HepG2 (cell line): ENCODE data around the gene ZC3H13. TPM values are rescaled to one million over a fixed set of nuclear protein-coding genes. Genes with fewer than 3 reads are reported as not detected.

ENCODE experiments used
- ARID3A ChIP-seq: IDR thresholded peaks from 2 replicates; pipeline ENCODE4 v1.6.1; 2012; ENCODE audit warnings: low read depth, low read length, improper control_type of control experiment
- ATF1 ChIP-seq: IDR thresholded peaks from 2 replicates; pipeline ENCODE4 v1.6.1; 2016; ENCODE audit warnings: mild to moderate bottlenecking, control low read depth
- BRD4 ChIP-seq: sonication (generic); formaldehyde crosslinking; IDR thresholded peaks from 2 replicates; pipeline ENCODE4 v1.4.0; 2020; ENCODE audit warnings: missing genetic modification reagents
- FOXA3 ChIP-seq: IDR thresholded peaks from 2 replicates; pipeline ENCODE4 v1.6.1; 2016; ENCODE audit warnings: missing genetic modification reagents, missing compliant biosample characterization
- GZF1 ChIP-seq: sonication (generic); formaldehyde crosslinking; IDR thresholded peaks from 2 replicates; pipeline ENCODE4 v1.5.1; 2020; ENCODE audit warnings: mild to moderate bottlenecking, missing genetic modification reagents
- IRF9 ChIP-seq: sonication (generic); formaldehyde crosslinking; IDR thresholded peaks from 2 replicates; pipeline ENCODE4 v1.8.0; 2022; ENCODE audit warnings: missing genetic modification reagents, mild to moderate bottlenecking, borderline replicate concordance
- MYC ChIP-seq: sonication (generic); formaldehyde crosslinking; IDR thresholded peaks from 2 replicates; pipeline ENCODE4 v1.9.0; 2021; ENCODE audit warnings: missing genetic modification reagents, borderline replicate concordance
- NR2F2 ChIP-seq: IDR thresholded peaks from 2 replicates; pipeline ENCODE4 v1.6.1; 2012; ENCODE audit warnings: low read depth, inconsistent platforms, borderline replicate concordance
- PAWR ChIP-seq: sonication (generic); formaldehyde crosslinking; IDR thresholded peaks from 2 replicates; pipeline ENCODE4 v1.4.0; 2020; ENCODE audit warnings: missing genetic modification reagents, mild to moderate bottlenecking, borderline replicate concordance
- PRDM10 ChIP-seq: sonication (generic); formaldehyde crosslinking; IDR thresholded peaks from 2 replicates; pipeline ENCODE4 v1.4.0; 2020; ENCODE audit warnings: low read depth, missing genetic modification reagents
- RFXANK ChIP-seq: IDR thresholded peaks from 2 replicates; pipeline ENCODE4 v1.6.1; 2016
- SP2 ChIP-seq: sonication (generic); formaldehyde crosslinking; IDR thresholded peaks from 2 replicates; pipeline ENCODE4 v1.5.1; 2020; ENCODE audit warnings: mild to moderate bottlenecking, missing genetic modification reagents
- WIZ ChIP-seq: sonication (generic); formaldehyde crosslinking; IDR thresholded peaks from 2 replicates; pipeline ENCODE4 v1.5.1; 2020; ENCODE audit warnings: mild to moderate bottlenecking, missing genetic modification reagents
- ZBTB20 ChIP-seq: sonication (generic); formaldehyde crosslinking; IDR thresholded peaks from 2 replicates; pipeline ENCODE4 v1.8.1; 2023; ENCODE audit warnings: missing genetic modification reagents, low read depth, mild to moderate bottlenecking, borderline replicate concordance
- ZNF160 ChIP-seq: sonication (generic); formaldehyde crosslinking; IDR thresholded peaks from 2 replicates; pipeline ENCODE4 v1.8.0; 2022; ENCODE audit warnings: mild to moderate bottlenecking, inconsistent platforms, missing genetic modification reagents
- ZNF230 ChIP-seq: sonication (generic); formaldehyde crosslinking; IDR thresholded peaks from 2 replicates; pipeline ENCODE4 v1.4.0; 2020; ENCODE audit warnings: mild to moderate bottlenecking, missing genetic modification reagents
- ZNF746 ChIP-seq: sonication (generic); formaldehyde crosslinking; IDR thresholded peaks from 2 replicates; pipeline ENCODE4 v1.8.0; 2022; ENCODE audit warnings: mild to moderate bottlenecking, missing genetic modification reagents
- ZNF841 ChIP-seq: sonication (generic); formaldehyde crosslinking; IDR thresholded peaks from 2 replicates; pipeline ENCODE4 v1.8.1; 2023; ENCODE audit warnings: missing genetic modification reagents, borderline replicate concordance
- polyA plus RNA-seq, 8 experiments: library from polyadenylated mRNA; depleted of rRNA in 3 of 8; stranded (reverse) in 7 of 8; unstranded in 1 of 8; fragments of >200 nt; fragmentation: Illumina TruSeq in 4 of 8; extraction: Trizol in 4 of 8; gene quantifications; 2 replicates each; pipeline versions ENCODE4 v1.2.1 to v1.2.3, GENCODE V29; 2011 to 2016; ENCODE audit warnings: low read depth in 4 of 8, missing spikeins in 1 of 8, mixed read lengths in 1 of 8; ENCODE audit not compliant: insufficient read depth in 1 of 8
- total RNA-seq, 5 experiments: library from RNA; depleted of rRNA; stranded (reverse); fragments of >200 nt; fragmentation: Illumina TruSeq; extraction: Trizol; gene quantifications; 2 replicates each; pipeline ENCODE4 v1.2.3, GENCODE V29; 2016; ENCODE audit warnings: low read depth in 1 of 5
- TF ChIP-seq, protein P1 (sequence below): conservative IDR thresholded peaks from 2 replicates; pipeline ENCODE4 v1.6.1; 2018; ENCODE audit warnings: missing genetic modification reagents

ZC3H13 gene
- total and polyA plus RNA-seq, 2 of the 13 experiments (the other 11 are each of a cell fraction or from before 2014, with no cell fraction given) = 2.7 to 23.5 TPM

DNA sequence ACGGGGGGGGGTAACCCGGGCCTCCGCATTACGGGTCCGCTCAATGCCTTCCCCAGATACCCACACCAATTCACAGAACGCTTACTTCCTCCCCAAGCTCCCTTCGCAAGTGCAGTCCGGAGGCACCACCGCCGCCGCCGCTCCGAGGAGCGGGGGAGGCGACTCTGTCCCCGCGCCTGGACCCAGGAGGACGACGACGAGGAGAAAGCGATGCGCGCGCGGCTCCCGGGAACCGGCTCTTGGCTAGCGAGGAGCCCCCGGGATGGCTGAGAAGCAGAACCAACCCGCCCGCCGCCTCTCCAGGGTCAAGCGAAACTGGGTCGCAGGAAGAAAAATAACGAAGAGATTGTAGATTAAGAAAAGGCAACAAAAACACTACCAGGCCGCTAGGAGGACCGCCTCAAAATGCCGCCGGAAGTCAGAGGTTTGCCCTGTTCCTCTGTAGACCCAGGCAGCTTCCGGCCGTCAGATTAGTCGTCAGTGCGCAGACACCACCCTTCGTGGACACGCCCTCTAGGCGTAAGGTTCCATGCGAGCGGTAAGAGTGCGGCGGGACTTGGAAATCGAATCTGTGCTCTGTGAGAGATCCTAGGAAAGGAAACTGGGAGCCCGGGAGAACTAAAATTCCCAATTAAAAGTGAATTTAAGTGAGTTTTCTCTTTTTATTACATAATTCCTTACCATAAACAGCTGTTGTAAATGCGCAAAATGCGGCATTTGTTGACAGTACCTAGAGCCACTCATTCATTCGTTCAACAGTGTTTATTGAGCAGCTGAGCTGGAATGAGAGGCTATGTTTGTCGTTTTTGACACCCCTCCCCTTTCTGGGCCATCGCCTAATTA, at the start of gene ZC3H13 (continued):
- TF ChIP-seq PRDM10 (CRISPR knock-in tag) = 0 out of 2 replicates have a peak, but pooled peaks have one; percentile 36
- no peak for TF ChIP-seq ZNF746
- TF ChIP-seq RFXANK (CRISPR knock-in tag) = no peak
- TF ChIP-seq ZBTB20 = peak; percentile 53
- no peak for TF ChIP-seq PAWR (CRISPR knock-in tag)
- TF ChIP-seq IRF9 (CRISPR knock-in tag) = no peak
- no peak for TF ChIP-seq ARID3A
- no peak for TF ChIP-seq ZNF841 (CRISPR knock-in tag)
- peak; percentile 46 for TF ChIP-seq FOXA3 (CRISPR knock-in tag)
- no peak for TF ChIP-seq BRD4 (CRISPR knock-in tag)
- TF ChIP-seq GZF1 (CRISPR knock-in tag) = no peak
- no peak for TF ChIP-seq ZNF160 (CRISPR knock-in tag)
- TF ChIP-seq MYC (CRISPR knock-in tag) = peak; percentile 76; the same call in 1 of the 2 replicates
- peak; percentile 96 for TF ChIP-seq ATF1 (CRISPR knock-in tag)
- 0 out of 2 replicates have a peak, but pooled peaks have one; percentile 67 for TF ChIP-seq ZNF230
- no peak for TF ChIP-seq WIZ (CRISPR knock-in tag)
- no peak for TF ChIP-seq NR2F2
- TF ChIP-seq, protein P1, sequence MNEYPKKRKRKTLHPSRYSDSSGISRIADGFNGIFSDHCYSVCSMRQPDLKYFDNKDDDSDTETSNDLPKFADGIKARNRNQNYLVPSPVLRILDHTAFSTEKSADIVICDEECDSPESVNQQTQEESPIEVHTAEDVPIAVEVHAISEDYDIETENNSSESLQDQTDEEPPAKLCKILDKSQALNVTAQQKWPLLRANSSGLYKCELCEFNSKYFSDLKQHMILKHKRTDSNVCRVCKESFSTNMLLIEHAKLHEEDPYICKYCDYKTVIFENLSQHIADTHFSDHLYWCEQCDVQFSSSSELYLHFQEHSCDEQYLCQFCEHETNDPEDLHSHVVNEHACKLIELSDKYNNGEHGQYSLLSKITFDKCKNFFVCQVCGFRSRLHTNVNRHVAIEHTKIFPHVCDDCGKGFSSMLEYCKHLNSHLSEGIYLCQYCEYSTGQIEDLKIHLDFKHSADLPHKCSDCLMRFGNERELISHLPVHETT (CRISPR knock-in tag) = no peak; the same call in 1 of the 2 replicates
- no peak; the same call in 1 of the 2 replicates for TF ChIP-seq SP2 (CRISPR knock-in tag)
